RWPE1 (cell line): Measurements from ENCODE around the gene CASTOR1.

ENCODE experiments used
- CTCF ChIA-PET: fragments of 350-600 bp; sonication (Branson Sonifier 250); formaldehyde crosslinking; extraction: SDS; loops from one replicate; lab custom pipeline; 2021; lab: Yijun Ruan, JAX
- POLR2A ChIA-PET: fragments of 400-600 bp; formaldehyde crosslinking; extraction: SDS; loops from one replicate; lab custom pipeline; 2020; ENCODE audit warnings: antibody characterized with exemption; ENCODE audit not compliant: low non-redundant PET; lab: Yijun Ruan, JAX
- DNase-seq: peaks from one replicate; pipeline ENCODE4 v3.0.0; 2012; ENCODE audit warnings: low spot score
- H3K27ac ChIP-seq: fragments of 450-650 bp; 2 replicates; pipeline ENCODE4 v1.5.1; 2017
- CTCF ChIP-seq: fragments of 450-650 bp; conservative IDR thresholded peaks from 2 replicates; pipeline ENCODE4 v1.5.1; 2017; ENCODE audit warnings: low read depth, mild to moderate bottlenecking

CASTOR1 gene

GRCh38 chr22:30285176-30285845 is 4.0 kb downstream of the CASTOR1 start:
- CTCF ChIA-PET = interaction anchor here (1.8 kb wide), 1 partner anchor 22 kb away, joined by 6 read pairs; no protein-coding TSS in a partner anchor

GRCh38 chr22:30284666-30285065 is 4.6 kb downstream of the CASTOR1 start:
- no peak for TF ChIP-seq CTCF
- ChIA-PET CTCF (interaction anchor here (1.8 kb wide), 1 partner anchor 21 kb away, joined by 6 read pairs; no protein-coding TSS in a partner anchor), POLR2A (no interaction called here)
- H3K27ac ChIP-seq = peak overlapping the region; percentile 33
- DNase-seq = no peak

More at GRCh38 chr22:30285176-30285845, 4.0 kb downstream of the CASTOR1 start:
- no peak for TF ChIP-seq CTCF
- DNase-seq = no peak
- POLR2A ChIA-PET = no interaction called here
- peak overlapping the region; percentile 33 for H3K27ac ChIP-seq

DNA sequence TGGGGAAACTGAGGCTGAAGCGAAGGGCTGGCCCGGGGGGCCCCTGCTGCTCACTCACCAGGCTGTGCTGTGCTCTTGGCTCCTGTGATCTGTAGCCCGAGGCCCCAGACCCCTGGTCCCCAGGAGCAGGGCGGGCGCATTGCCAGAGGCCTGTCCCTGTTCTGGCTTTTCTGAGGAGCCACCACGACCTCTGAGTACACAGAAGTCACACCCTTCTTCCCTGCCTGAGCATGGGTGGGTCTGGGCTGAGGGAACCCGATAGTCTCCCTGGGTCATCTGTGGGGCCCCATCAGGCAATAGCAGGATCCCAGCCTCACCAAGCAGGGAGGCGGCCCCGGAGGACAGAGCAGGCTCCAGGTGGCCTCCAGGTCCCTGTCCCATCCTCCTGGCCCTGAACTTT is 5.1 kb downstream of the CASTOR1 start:
- POLR2A ChIA-PET = no interaction called here

GRCh38 chr22:30283342-30283741 is 6.0 kb downstream of the CASTOR1 start:
- POLR2A ChIA-PET = no interaction called here
- no peak for DNase-seq
- no peak for TF ChIP-seq CTCF
- CTCF ChIA-PET = interaction anchor here (0.8 kb wide), 1 partner anchor 27 kb away, joined by 3 read pairs; no protein-coding TSS in a partner anchor
- peak overlapping the region; percentile 15; the same call in 1 of the 2 replicates for H3K27ac ChIP-seq

More for the DNA sequence above, 5.1 kb downstream of the CASTOR1 start:
- CTCF ChIA-PET = interaction anchor here (0.8 kb wide), 1 partner anchor 28 kb away, joined by 3 read pairs; no protein-coding TSS in a partner anchor
- no peak for DNase-seq
- TF ChIP-seq CTCF = no peak
- H3K27ac ChIP-seq = peak overlapping the region; percentile 33

GRCh38 chr22:30282616-30283046 is 6.7 kb downstream of the CASTOR1 start:
- ChIA-PET POLR2A (no interaction called here), CTCF (no interaction called here)
- H3K27ac ChIP-seq = peak overlapping the region; percentile 15
- DNase-seq = no peak
- TF ChIP-seq CTCF = no peak

DNA sequence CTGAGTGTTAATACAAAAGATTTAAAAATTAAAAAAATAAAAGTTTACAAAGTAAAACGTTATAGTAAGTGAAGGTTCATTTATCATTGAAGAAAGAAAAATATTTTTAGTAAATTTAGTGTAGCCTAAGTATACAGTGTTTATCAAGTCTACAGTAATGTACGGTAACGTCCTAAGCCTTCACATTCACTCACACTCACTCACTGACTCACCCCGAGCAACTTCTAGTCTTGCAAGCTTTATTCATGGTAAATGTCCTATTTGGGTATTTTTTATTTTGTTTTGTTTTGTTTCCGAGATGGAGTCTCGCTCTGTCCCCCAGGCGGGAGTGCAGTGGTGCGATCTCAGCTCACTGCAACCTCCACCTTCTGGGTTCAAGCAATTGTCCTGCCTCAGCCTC is 8.8 kb downstream of the CASTOR1 start:
- ChIA-PET CTCF (interaction anchor here (0.6 kb wide), 1 partner anchor 86 kb away, joined by 3 read pairs; no protein-coding TSS in a partner anchor), POLR2A (interaction anchor here (0.7 kb wide), 1 partner anchor 32 kb away, joined by 8 read pairs; no protein-coding TSS in a partner anchor)
- TF ChIP-seq CTCF = no peak
- DNase-seq = no peak
- peak overlapping the region; percentile 30; the same call in 1 of the 2 replicates for H3K27ac ChIP-seq
